Heart right ventricle (tissue), 16 donors: ENCODE data around the gene METTL13. TPM values are rescaled to one million over a fixed set of nuclear protein-coding genes. Genes with fewer than 3 reads are reported as not detected.

ENCODE experiments used
- ATAC-seq, 8 donors: fragments of 200-7000 bp; cut with Tn5 transposase; one replicate each; pipeline ENCODE4 v1.9.1; 2020; ENCODE audit warnings: mild to moderate bottlenecking in 8 of 8, moderate library complexity in 8 of 8, moderate number of reproducible peaks in 1 of 8
- DNase-seq, 2 donors: peaks; one replicate each; pipeline ENCODE4 v3.0.0-alpha.2; 2020
- H3K27ac ChIP-seq, 10 donors: fragments of 200-600 bp; sonication (generic) in 2 of 10; one replicate each; pipeline versions ENCODE4 v1.5.0 to v1.8.0; 2020 to 2022; ENCODE audit warnings: mild to moderate bottlenecking in 3 of 10
- H3K27me3 ChIP-seq, 7 donors: fragments of 200-600 bp; one replicate each; pipeline ENCODE4 v1.8.0; 2021 to 2022; ENCODE audit warnings: mild to moderate bottlenecking in 2 of 7
- H3K36me3 ChIP-seq, 9 donors: fragments of 200-600 bp; sonication (generic) in 1 of 9; one replicate each; pipeline versions ENCODE4 v1.5.0 to v1.8.0; 2020 to 2022; ENCODE audit warnings: mild to moderate bottlenecking in 2 of 9
- H3K4me1 ChIP-seq, 9 donors: fragments of 200-600 bp; sonication (generic) in 1 of 9; one replicate each; pipeline versions ENCODE4 v1.5.0 to v1.8.0; 2020 to 2022; ENCODE audit warnings: mild to moderate bottlenecking in 4 of 9
- H3K4me3 ChIP-seq, 10 donors: fragments of 200-600 bp; sonication (generic) in 2 of 10; one replicate each; pipeline versions ENCODE4 v1.5.0 to v1.8.0; 2020 to 2022; ENCODE audit warnings: mild to moderate bottlenecking in 7 of 10, moderate library complexity in 2 of 10
- H3K9me3 ChIP-seq, 11 donors: fragments of 200-600 bp in 10 of 11; sonication (generic) in 2 of 11; one replicate each; pipeline versions ENCODE4 v1.5.0 to v1.8.0; 2013 to 2022; ENCODE audit warnings: mild to moderate bottlenecking in 2 of 11, control low read depth in 1 of 11, moderate library complexity in 1 of 11
- WGBS, 2 donors: extraction: QIAGEN DNeasy Blood & Tissue Kit; methylation state at CpG; one replicate each; pipeline ENCODE4 v1.1.7; 2013; ENCODE audit warnings: inconsistent platforms in 1 of 2; 5-methylcytosine and 5-hydroxymethylcytosine counted together
- intact Hi-C, 10 donors: fragments of 100-400 bp; cut with DNase I; formaldehyde crosslinking; loops; one replicate each; pipeline versions ENCODE4 v1.11.1 to v1.14.2; 2022
- polyA plus RNA-seq, 2 donors: library from polyadenylated mRNA; stranded (reverse); fragments of 200-250 nt; gene quantifications; one replicate each; pipeline ENCODE4 v1.2.3, GENCODE V29; 2013
- total RNA-seq, 10 donors: library from RNA; stranded (reverse); fragmentation: NEBNext Ultra II Directional in 3 of 10; extraction: Animal tissue kit (Norgen Biotek cat#: 25700) in 3 of 10; gene quantifications; one replicate each; pipeline versions ENCODE4 v1.2.1 to v1.2.4, GENCODE V29; 2021 to 2023
- TF ChIP-seq, protein P1 (sequence below), 9 donors: fragments of 200-600 bp; sonication (generic) in 2 of 9; IDR thresholded peaks; one replicate each; pipeline versions ENCODE4 v1.5.0 to v1.8.0; 2021 to 2022; ENCODE audit warnings: antibody characterized with exemption in 9 of 9, mild to moderate bottlenecking in 5 of 9, moderate library complexity in 1 of 9
- donor health status: Arrhythmogenic right ventricular cardiomyopathy.
- donor health status: ischemic (EF 13 %, LVEDD 7.1; RV severe dilation, severe dysfunction).
- donor health status: healthy with polysubstance abuse.
- donor health status: DM: no; HTN: yes; CAD: no.
- donor health status: DM: no; HTN: no; CAD: no.
- donor health status: ischemic (EF 25% LVEDD 6.9; RV normal size, moderate dysfunction).
- donor health status: ischemic (EF 25% LVEDD 5.7; RV mildly dilated, moderate dysfunction).
- donor health status: healthy.
- donor health status: DM: yes; HTN: yes; CAD: no.
- donor health status: Ischemic cardiomyopathy.
- donor health status: ischemic (EF 35%, LVEDD 5.7; RV mildly dilated, moderate dysfunction).
- donor health status: nonischemic (EF 11% LVEDD 7.7; RV severe dilation, severe dysfunction).
- donor health status: DM: yes; HTN: yes; CAD: no.
- donor health status: PGD.
- donor health status: ischemic (EF 29% LVEDD 5.4; RV normal size, mild dysfunction).
- donor health status: nonischemic (EF 23%, LVEDD 6.1; RV moderate dilation, normal function).

Gene METTL13
- total and polyA plus RNA-seq, 12 donors, result 3.2 to 20.2 (median 16.5) TPM

GRCh38 chr1:171754353-171754705, 27.1 kb upstream of the METTL13 start:
- Histone ChIP-seq H3K27ac (no peak overlapping the region), H3K4me3 (no peak overlapping the region), H3K27me3 (no peaks in the 10 kb centered on the region), H3K9me3 (no peaks in the 10 kb centered on the region), H3K36me3 (no peaks in the 10 kb centered on the region), H3K4me1 (no peaks in the 10 kb centered on the region)
- 71 to 79% methylated on average over 4 of the region's 4 CpGs for WGBS, 2 donors
- TF ChIP-seq, protein P1, sequence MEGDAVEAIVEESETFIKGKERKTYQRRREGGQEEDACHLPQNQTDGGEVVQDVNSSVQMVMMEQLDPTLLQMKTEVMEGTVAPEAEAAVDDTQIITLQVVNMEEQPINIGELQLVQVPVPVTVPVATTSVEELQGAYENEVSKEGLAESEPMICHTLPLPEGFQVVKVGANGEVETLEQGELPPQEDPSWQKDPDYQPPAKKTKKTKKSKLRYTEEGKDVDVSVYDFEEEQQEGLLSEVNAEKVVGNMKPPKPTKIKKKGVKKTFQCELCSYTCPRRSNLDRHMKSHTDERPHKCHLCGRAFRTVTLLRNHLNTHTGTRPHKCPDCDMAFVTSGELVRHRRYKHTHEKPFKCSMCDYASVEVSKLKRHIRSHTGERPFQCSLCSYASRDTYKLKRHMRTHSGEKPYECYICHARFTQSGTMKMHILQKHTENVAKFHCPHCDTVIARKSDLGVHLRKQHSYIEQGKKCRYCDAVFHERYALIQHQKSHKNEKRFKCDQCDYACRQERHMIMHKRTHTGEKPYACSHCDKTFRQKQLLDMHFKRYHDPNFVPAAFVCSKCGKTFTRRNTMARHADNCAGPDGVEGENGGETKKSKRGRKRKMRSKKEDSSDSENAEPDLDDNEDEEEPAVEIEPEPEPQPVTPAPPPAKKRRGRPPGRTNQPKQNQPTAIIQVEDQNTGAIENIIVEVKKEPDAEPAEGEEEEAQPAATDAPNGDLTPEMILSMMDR (IDR thresholded peaks at IDR 0.05), result no peak
- intact Hi-C loops, result no loop called here
- ATAC-seq (peak in 1 of 8 donors; percentile 42), DNase-seq (no peak)

- TF ChIP-seq, protein P1 (IDR thresholded peaks at IDR 0.05), result no peak
- Histone ChIP-seq H3K9me3 (no peaks in the 10 kb centered on the region), H3K27ac (no peak overlapping the region), H3K4me3 (no peak overlapping the region), H3K4me1 (no peaks in the 10 kb centered on the region), H3K36me3 (no peaks in the 10 kb centered on the region), H3K27me3 (no peaks in the 10 kb centered on the region)
- intact Hi-C loops, result no loop called here
- no peak for DNase-seq
- no peak for ATAC-seq
- 100% methylated on average over 1 of the region's 1 CpG for WGBS, 2 donors
Measured at GRCh38 chr1:171754971-171755370, 26.5 kb upstream of the METTL13 start.

GRCh38 chr1:171756856-171757255, 24.6 kb upstream of the METTL13 start:
- whole genome bisulfite sequencing, 2 donors, result 90 to 93% methylated on average over 4 of the region's 4 CpGs
- Histone ChIP-seq H3K4me3 (no peak overlapping the region), H3K27ac (no peak overlapping the region), H3K36me3 (no peaks in the 10 kb centered on the region), H3K27me3 (peaks cover 0 to under 1% (median 0%) of the 10 kb centered on the region in 7 donors), H3K9me3 (no peaks in the 10 kb centered on the region), H3K4me1 (no peaks in the 10 kb centered on the region)
- ATAC-seq (no peak), DNase-seq (no peak)
- intact Hi-C loops, result no loop called here
- TF ChIP-seq, protein P1 (IDR thresholded peaks at IDR 0.05), result no peak

GRCh38 chr1:171758011-171758410, 23.4 kb upstream of the METTL13 start:
- peaks cover 0 to 3% (median 0%) of the 10 kb centered on the region in 7 donors for H3K27me3 ChIP-seq
- no peak for DNase-seq
- intact Hi-C loops, result no loop called here
- no peak for ATAC-seq
- TF ChIP-seq, protein P1 (IDR thresholded peaks at IDR 0.05), result no peak
- H3K27ac ChIP-seq, result no peak overlapping the region
- no peaks in the 10 kb centered on the region for H3K4me1 ChIP-seq
- no peak overlapping the region for H3K4me3 ChIP-seq
- H3K9me3 ChIP-seq, result no peaks in the 10 kb centered on the region
- H3K36me3 ChIP-seq, result no peaks in the 10 kb centered on the region
